Liver (tissue), 9 donors: ENCODE results near the gene SPATS2. TPM values are rescaled to one million over a fixed set of nuclear protein-coding genes. Genes with fewer than 3 reads are reported as not detected.
A peak's percentile ranks its signal among the peaks of the same experiment; 100 is the strongest.
"Not testable (repeated sequence)": the region's sequence is repeated elsewhere in the genome, so short reads cannot be mapped to it uniquely, and the experiment has no call there.

ENCODE experiments used
- DNase-seq: peaks from one replicate; pipeline ENCODE4 v3.0.0-alpha.2; 2017; ENCODE audit warnings: low spot score
- H3K27ac ChIP-seq, 2 donors: one replicate each; pipeline ENCODE4 v1.7.0; 2013; ENCODE audit warnings: inconsistent platforms in 2 of 2, low read length in 2 of 2, control low read depth in 1 of 2, low read depth in 1 of 2, mild to moderate bottlenecking in 1 of 2
- H3K27me3 ChIP-seq, 4 donors: one replicate each; pipeline versions ENCODE4 v1.6.1 to v1.7.0; 2013; ENCODE audit warnings: low read length in 3 of 4, inconsistent platforms in 1 of 4, mild to moderate bottlenecking in 1 of 4, moderate library complexity in 1 of 4; ENCODE audit not compliant: control insufficient read depth in 4 of 4, insufficient read depth in 4 of 4
- H3K36me3 ChIP-seq, 4 donors: one replicate each; pipeline versions ENCODE4 v1.6.1 to v1.7.0; 2013; ENCODE audit warnings: low read length in 3 of 4, mild to moderate bottlenecking in 3 of 4, low read depth in 1 of 4, moderate library complexity in 1 of 4; ENCODE audit not compliant: control insufficient read depth in 4 of 4, insufficient read depth in 3 of 4
- H3K4me1 ChIP-seq, 4 donors: one replicate each; pipeline versions ENCODE4 v1.6.1 to v1.7.0; 2013; ENCODE audit warnings: low read length in 3 of 4, mild to moderate bottlenecking in 3 of 4, moderate library complexity in 1 of 4; ENCODE audit not compliant: control insufficient read depth in 4 of 4, insufficient read depth in 4 of 4
- H3K4me3 ChIP-seq, 3 donors: one replicate each; pipeline versions ENCODE4 v1.6.1 to v1.7.0; 2013; ENCODE audit warnings: low read length in 3 of 3, control low read depth in 1 of 3, low read depth in 1 of 3, mild to moderate bottlenecking in 1 of 3
- H3K9ac ChIP-seq, 2 donors: one replicate each; pipeline ENCODE4 v1.7.0; 2013; ENCODE audit warnings: low read length in 2 of 2, mild to moderate bottlenecking in 2 of 2, moderate library complexity in 2 of 2, control low read depth in 1 of 2, low read depth in 1 of 2
- H3K9me3 ChIP-seq, 4 donors: one replicate each; pipeline versions ENCODE4 v1.6.1 to v1.7.0; 2013; ENCODE audit warnings: low read length in 3 of 4; ENCODE audit not compliant: control insufficient read depth in 4 of 4
- ATF3 ChIP-seq: IDR thresholded peaks from 2 replicates; pipeline ENCODE4 v1.6.1; 2016; ENCODE audit warnings: antibody characterized with exemption
- CTCF ChIP-seq: fragments of 150-350 bp; IDR thresholded peaks from 2 replicates; pipeline ENCODE4 v1.5.1; 2017; ENCODE audit warnings: improper control_type of control experiment, low read depth, low read length; ENCODE audit not compliant: missing input control
- GABPA ChIP-seq, 2 donors: IDR thresholded peaks in 1 of 2; conservative IDR thresholded peaks in 1 of 2; 2 replicates each; pipeline ENCODE4 v1.6.1; 2016; ENCODE audit warnings: antibody characterized with exemption in 2 of 2, mild to moderate bottlenecking in 1 of 2, moderate library complexity in 1 of 2
- HNF4A ChIP-seq, 2 donors: conservative IDR thresholded peaks; 2 replicates each; pipeline ENCODE4 v1.6.1; 2016; ENCODE audit warnings: antibody characterized with exemption in 2 of 2, mild to moderate bottlenecking in 2 of 2
- HNF4G ChIP-seq: IDR thresholded peaks from 2 replicates; pipeline ENCODE4 v1.6.1; 2016; ENCODE audit warnings: antibody characterized with exemption
- JUND ChIP-seq, 2 donors: IDR thresholded peaks; 2 replicates each; pipeline ENCODE4 v1.6.1; 2016; ENCODE audit warnings: antibody characterized with exemption in 2 of 2
- MAX ChIP-seq: IDR thresholded peaks from 2 replicates; pipeline ENCODE4 v1.6.1; 2016; ENCODE audit warnings: antibody characterized with exemption
- RXRA ChIP-seq, 2 donors: IDR thresholded peaks; 2 replicates each; pipeline ENCODE4 v1.6.1; 2017 to 2018; ENCODE audit warnings: antibody characterized with exemption in 2 of 2, mild to moderate bottlenecking in 1 of 2
- SP1 ChIP-seq: IDR thresholded peaks from 2 replicates; pipeline ENCODE4 v1.6.1; 2018; ENCODE audit warnings: antibody characterized with exemption, mild to moderate bottlenecking
- ZBTB33 ChIP-seq: IDR thresholded peaks from 2 replicates; pipeline ENCODE4 v1.6.1; 2016; ENCODE audit warnings: antibody characterized with exemption
- whole genome bisulfite sequencing: extraction: QIAGEN DNeasy Blood & Tissue Kit; methylation state at CpG from one replicate; pipeline ENCODE4 v1.1.7; 2013; 5-methylcytosine and 5-hydroxymethylcytosine counted together
- polyA plus RNA-seq, 2 donors: library from polyadenylated mRNA; stranded (reverse) in 1 of 2; unstranded in 1 of 2; fragments of 200-250 nt in 1 of 2; fragments of >200 nt in 1 of 2; fragmentation: Nextera tagmentation in 1 of 2; extraction: Ambion mirVana in 1 of 2; gene quantifications; one replicate each; pipeline versions ENCODE4 v1.2.1 to v1.2.3, GENCODE V29; 2013 to 2015
- total RNA-seq, 2 donors: library from RNA; depleted of rRNA; stranded (reverse); fragments of >200 nt; gene quantifications; one replicate each; pipeline ENCODE4 v1.2.3, GENCODE V29; 2014
- donor health status: healthy.
- donor health status: healthy.
- donor health status: healthy.
- donor health status: healthy.
- donor health status: healthy.

Gene SPATS2
- total and polyA plus RNA-seq, 4 donors = 2.4 to 5.2 (median 4.5) TPM

- no peaks in the 10 kb centered on the region for H3K4me1 ChIP-seq
- H3K27ac ChIP-seq = no peak overlapping the region
- H3K27me3 ChIP-seq = no peaks in the 10 kb centered on the region
- no peak for DNase-seq
- 83% methylated on average over 2 of the region's 2 CpGs for WGBS
- H3K9me3 ChIP-seq = no peaks in the 10 kb centered on the region
- no peak overlapping the region for H3K9ac ChIP-seq
- no peaks in the 10 kb centered on the region for H3K36me3 ChIP-seq
- TF ChIP-seq ZBTB33 (no peak), GABPA (IDR thresholded peaks at IDR 0.05 in 1 of 2, conservative IDR thresholded peaks at IDR 0.05 in 1 of 2) (no peak), HNF4G (no peak), HNF4A (conservative IDR thresholded peaks at IDR 0.05) (no peak), SP1 (no peak), MAX (no peak), RXRA (IDR thresholded peaks at IDR 0.05) (no peak), CTCF (no peak), JUND (IDR thresholded peaks at IDR 0.05) (no peak), ATF3 (no peak)
- no peak overlapping the region for H3K4me3 ChIP-seq
Measured at GRCh38 chr12:49377386-49377785, 10.1 kb downstream of the SPATS2 start.

- not testable (repeated sequence) for H3K9me3 ChIP-seq, H3K36me3 ChIP-seq, H3K9ac ChIP-seq, H3K4me3 ChIP-seq, H3K27ac ChIP-seq, H3K27me3 ChIP-seq, DNase-seq, H3K4me1 ChIP-seq
- 95% methylated on average over 9 of the region's 9 CpGs for WGBS
Measured at GRCh38 chr12:49380184-49380583, 12.9 kb downstream of the SPATS2 start.

- 81% methylated on average over 18 of the region's 18 CpGs for WGBS
- H3K9ac ChIP-seq = no peak overlapping the region
- no peaks in the 10 kb centered on the region for H3K4me1 ChIP-seq
- DNase-seq = peak; percentile 42
- no peak overlapping the region for H3K4me3 ChIP-seq
- TF ChIP-seq ATF3 (no peak), CTCF (peak; percentile 5)
- no peaks in the 10 kb centered on the region for H3K36me3 ChIP-seq
- no peaks in the 10 kb centered on the region for H3K27me3 ChIP-seq
- no peak overlapping the region for H3K27ac ChIP-seq
- H3K9me3 ChIP-seq = no peaks in the 10 kb centered on the region
Measured at GRCh38 chr12:49388682-49389386, 21.6 kb downstream of the SPATS2 start.
